Left ventricle myocardium inferior (tissue), 1 donor: Measurements from ENCODE around the gene VCAM1. TPM values are rescaled to one million over a fixed set of nuclear protein-coding genes. Genes with fewer than 3 reads are reported as not detected.
"Not testable (repeated sequence)": the region's sequence is repeated elsewhere in the genome, so short reads cannot be mapped to it uniquely, and the experiment has no call there.

ENCODE experiments used
- DNase-seq: peaks from one replicate; pipeline ENCODE4 v3.0.0-alpha.2; 2020
- H3K27ac ChIP-seq: fragments of 200-600 bp; replicated peaks from 2 replicates; pipeline ENCODE4 v1.8.0; 2021
- H3K27me3 ChIP-seq: fragments of 200-600 bp; 2 replicates; pipeline ENCODE4 v1.8.0; 2021; ENCODE audit warnings: low read depth
- H3K36me3 ChIP-seq: fragments of 200-600 bp; 2 replicates; pipeline ENCODE4 v1.8.0; 2021
- H3K4me1 ChIP-seq: fragments of 200-600 bp; 2 replicates; pipeline ENCODE4 v1.8.0; 2021
- H3K4me3 ChIP-seq: fragments of 200-600 bp; 2 replicates; pipeline ENCODE4 v1.8.0; 2021; ENCODE audit warnings: mild to moderate bottlenecking, moderate library complexity
- H3K9me3 ChIP-seq: fragments of 200-600 bp; replicated peaks from 2 replicates; pipeline ENCODE4 v1.8.0; 2021
- CTCF ChIP-seq: fragments of 200-600 bp; IDR thresholded peaks from 2 replicates; pipeline ENCODE4 v1.8.0; 2021; ENCODE audit warnings: antibody characterized with exemption, mild to moderate bottlenecking, borderline replicate concordance
- intact Hi-C: fragments of 100-400 bp; cut with micrococcal nuclease; formaldehyde crosslinking; loops from one replicate; pipeline ENCODE4 v1.11.0; 2022
- total RNA-seq: library from RNA; stranded (reverse); fragmentation: NEBNext Ultra II Directional; extraction: Animal tissue kit (Norgen Biotek cat#: 25700); gene quantifications from one replicate; pipeline ENCODE4 v1.2.1, GENCODE V29; 2021
- donor health status: DM: no; HTN: yes; CAD: no; lungs with severe emphysema.

Gene VCAM1
- total RNA-seq, 1 donor from 2014 or later: 4.0 TPM

GRCh38 chr1:100775483-100775882 lies 55.9 kb downstream of the VCAM1 start:
- Histone ChIP-seq H3K9me3 (no peaks in the 10 kb centered on the region), H3K36me3 (no peaks in the 10 kb centered on the region), H3K4me1 (peaks cover under 1% of the 10 kb centered on the region), H3K27me3 (no peaks in the 10 kb centered on the region), H3K27ac (no peak overlapping the region), H3K4me3 (no peak overlapping the region)
- TF ChIP-seq CTCF: no peak
- DNase-seq: no peak
- intact Hi-C loops: no loop called here

- TF ChIP-seq CTCF: no peak
- Histone ChIP-seq H3K36me3 (no peaks in the 10 kb centered on the region), H3K4me1 (no peaks in the 10 kb centered on the region), H3K9me3 (peaks cover 9% of the 10 kb centered on the region), H3K4me3 (no peak overlapping the region), H3K27ac (no peak overlapping the region), H3K27me3 (no peaks in the 10 kb centered on the region)
- intact Hi-C loops: no loop called here
- DNase-seq: no peak
Measured at GRCh38 chr1:100778748-100779147, 59.2 kb downstream of the VCAM1 start.

DNA sequence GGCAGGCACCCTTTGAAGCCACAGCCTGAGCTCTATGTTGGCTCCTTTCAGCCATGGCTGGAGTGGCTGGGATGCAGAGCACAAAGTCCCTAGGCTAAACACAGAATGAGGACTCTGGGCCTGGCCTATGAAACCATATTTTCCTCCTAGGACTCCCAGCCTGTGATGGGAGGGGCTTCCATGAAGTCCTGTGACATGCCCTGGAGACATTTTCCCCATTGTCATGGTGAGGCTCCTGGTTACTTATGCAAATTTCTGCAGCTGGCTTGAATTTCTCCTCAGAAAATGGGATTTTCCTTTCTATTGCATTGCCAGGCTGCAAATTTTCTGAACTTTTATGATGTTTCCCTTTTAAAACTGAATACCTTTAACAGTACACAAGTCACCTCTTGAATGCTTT lies 61.3 kb downstream of the VCAM1 start:
- DNase-seq: no peak
- Histone ChIP-seq H3K4me3 (no peak overlapping the region), H3K9me3 (peaks cover 9% of the 10 kb centered on the region), H3K36me3 (no peaks in the 10 kb centered on the region), H3K4me1 (no peaks in the 10 kb centered on the region), H3K27me3 (no peaks in the 10 kb centered on the region), H3K27ac (no peak overlapping the region)
- TF ChIP-seq CTCF: no peak
- intact Hi-C loops: no loop called here

- H3K27me3 ChIP-seq, H3K9me3 ChIP-seq, H3K4me1 ChIP-seq, H3K4me3 ChIP-seq, DNase-seq, intact Hi-C loops, H3K36me3 ChIP-seq, H3K27ac ChIP-seq: not testable (repeated sequence)
Measured at GRCh38 chr1:100781728-100782127, 62.2 kb downstream of the VCAM1 start.

DNA sequence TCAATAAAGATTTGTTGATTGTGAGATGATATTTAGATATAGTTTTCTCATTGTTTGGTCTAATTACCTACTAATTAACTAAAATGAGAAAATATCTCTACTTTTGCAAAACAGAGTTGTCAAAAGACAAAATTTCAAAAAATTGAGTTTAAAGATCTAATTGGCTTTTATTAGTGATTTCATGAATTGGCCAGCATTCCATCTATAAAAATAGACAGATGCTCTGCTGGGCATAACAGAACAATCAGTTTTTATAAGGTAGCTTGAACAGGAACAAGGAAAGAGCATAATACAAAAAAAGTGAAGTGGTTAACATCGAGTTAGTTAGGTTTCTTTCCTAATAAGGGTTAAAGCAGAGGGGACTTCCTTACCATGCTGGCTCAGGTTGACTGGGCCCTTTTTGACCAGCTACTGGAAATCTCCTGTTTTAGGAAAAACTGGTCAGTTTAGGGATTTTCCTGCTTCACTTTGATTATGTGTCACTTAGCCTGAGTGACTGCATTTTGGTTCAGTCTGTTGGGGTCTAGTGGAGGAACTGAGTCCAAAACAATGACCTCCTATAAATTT lies 63.0 kb downstream of the VCAM1 start:
- Histone ChIP-seq H3K27ac (no peak overlapping the region), H3K27me3 (no peaks in the 10 kb centered on the region), H3K36me3 (no peaks in the 10 kb centered on the region), H3K4me1 (no peaks in the 10 kb centered on the region), H3K4me3 (no peak overlapping the region), H3K9me3 (peaks cover 9% of the 10 kb centered on the region)
- DNase-seq: no peak
- intact Hi-C loops: no loop called here
- TF ChIP-seq CTCF: no peak

DNA sequence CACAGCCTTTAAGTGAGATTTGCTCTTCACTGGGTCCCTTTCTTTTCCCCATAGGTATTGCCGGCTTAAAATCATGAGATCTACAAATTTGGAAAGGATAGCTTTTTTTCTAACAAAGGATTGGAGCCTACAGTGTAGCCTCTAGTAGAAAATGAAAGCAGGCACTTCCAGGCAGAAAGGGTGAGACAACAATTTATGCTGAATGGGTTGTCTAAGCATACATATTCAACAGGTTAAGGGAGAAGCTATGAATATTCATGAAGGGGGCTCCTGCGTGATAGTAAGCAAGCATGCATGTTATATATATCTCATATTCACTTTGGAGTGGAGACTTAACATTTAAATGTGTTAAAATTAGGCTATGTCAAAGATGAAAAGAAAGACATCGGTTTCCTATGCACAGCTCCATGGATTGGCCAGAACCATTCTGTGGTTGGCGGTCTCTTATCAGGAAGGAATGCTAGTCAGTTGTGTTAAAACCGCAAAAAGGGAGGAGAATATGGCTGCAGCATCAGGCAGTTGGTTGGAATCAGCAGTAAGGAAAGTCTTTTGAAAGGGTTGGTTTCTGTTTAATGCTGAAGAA lies 66.0 kb downstream of the VCAM1 start:
- no peaks in the 10 kb centered on the region for H3K36me3 ChIP-seq
- H3K27ac ChIP-seq: no peak overlapping the region
- no peak overlapping the region for H3K4me3 ChIP-seq
- H3K9me3 ChIP-seq: peaks cover 9% of the 10 kb centered on the region
- no peaks in the 10 kb centered on the region for H3K4me1 ChIP-seq
- intact Hi-C loops: no loop called here
- no peak for TF ChIP-seq CTCF
- no peak for DNase-seq
- no peaks in the 10 kb centered on the region for H3K27me3 ChIP-seq
